Measurements from ENCODE around the gene ARPC5L. TPM values are rescaled to one million over a fixed set of nuclear protein-coding genes. Genes with fewer than 3 reads are reported as not detected.

ARPC5L gene
- total and polyA plus RNA-seq, 2 of the 8 experiments (the other 6 are each of a cell fraction or from before 2014, with no cell fraction given): 34.1 to 50.6 TPM

DNA sequence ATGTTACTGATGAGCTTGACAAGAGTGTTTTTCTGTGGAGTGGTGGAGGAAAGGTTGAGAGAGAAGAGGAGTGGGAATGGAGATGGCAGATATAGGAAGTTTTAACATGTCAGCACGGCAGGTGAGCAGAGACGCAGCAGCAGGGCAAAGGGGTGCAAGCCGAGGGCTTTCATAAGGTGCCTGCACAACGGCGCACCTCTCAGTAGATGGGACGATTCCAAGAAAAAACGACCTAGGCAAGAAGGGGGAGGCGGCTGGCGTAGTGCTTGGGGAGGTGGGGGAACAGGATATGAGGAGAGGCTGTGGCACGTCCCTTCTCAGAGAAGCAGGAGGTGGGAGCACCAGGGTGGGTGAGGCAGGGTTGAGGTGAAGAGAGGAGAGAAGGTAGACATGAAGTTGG, 24.5 kb downstream of the ARPC5L start (continued):
- TF ChIP-seq POLR2AphosphoS5 (IDR thresholded peaks at IDR 0.05; ENCODE audit: low read depth, low read length) (no peak), SIX5 (IDR thresholded peaks at IDR 0.05; ENCODE audit: low read depth, low read length) (no peak), EP300 (IDR thresholded peaks at IDR 0.05; ENCODE audit: borderline replicate concordance in 1 of 2, low read depth in 2 of 2, low read length in 2 of 2) (no peak), BACH1 (IDR thresholded peaks at IDR 0.05; ENCODE audit: low read length) (no peak), SP4 (IDR thresholded peaks at IDR 0.05; ENCODE audit: low read length) (no peak), RBBP5 (IDR thresholded peaks at IDR 0.05; ENCODE audit: borderline replicate concordance, low read depth, low read length) (no peak)

All from H1 (cell line).